Ovary (tissue), 3 donors: ENCODE measurements around the gene DNTTIP2.
"Not testable (repeated sequence)": the region's sequence is repeated elsewhere in the genome, so short reads cannot be mapped to it uniquely, and the experiment has no call there.

Experiments used
- CTCF ChIP-seq, 3 donors: fragments of 450-650 bp in 2 of 3; fragments of 200-600 bp in 1 of 3; IDR thresholded peaks; one replicate each; pipeline versions ENCODE4 v1.5.1 to v1.8.0; 2016 to 2022; ENCODE audit warnings: antibody characterized with exemption in 3 of 3, mild to moderate bottlenecking in 1 of 3
- EP300 ChIP-seq: sonication (generic); formaldehyde crosslinking; IDR thresholded peaks from one replicate; pipeline ENCODE4 v1.6.1; 2017; ENCODE audit warnings: antibody characterized with exemption
- donor health status: DM: no; HTN: no; CAD: no.

DNA sequence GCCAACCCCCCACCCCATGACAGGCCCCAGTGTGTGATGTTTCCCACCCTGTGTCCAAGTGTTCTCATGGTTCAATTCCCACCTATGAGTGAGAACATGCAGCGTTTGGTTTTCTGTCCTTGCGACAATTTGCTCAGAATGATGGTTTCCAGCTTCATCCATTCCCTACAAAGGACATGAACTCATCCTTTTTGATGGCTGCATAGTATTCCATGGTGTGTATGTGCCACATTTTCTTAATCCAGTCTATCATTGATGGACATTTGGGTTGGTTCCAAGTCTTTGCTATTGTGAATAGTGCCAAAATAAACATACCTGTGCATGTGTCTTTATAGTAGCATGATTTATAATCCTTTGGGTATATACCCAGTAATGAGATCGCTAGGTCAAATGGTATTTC is 31.9 kb upstream of the DNTTIP2 start:
- not testable (repeated sequence) for TF ChIP-seq CTCF (IDR thresholded peaks at IDR 0.05); EP300
